SK-N-MC (cell line): ENCODE results near the gene HERC6.

Experiments
- EZH2 ChIP-seq: fragments of 200-600 bp; sonication (generic); IDR thresholded peaks from one replicate; pipeline ENCODE4 v1.6.1; 2017; ENCODE audit warnings: antibody characterized with exemption
- POLR2AphosphoS5 ChIP-seq: IDR thresholded peaks from 2 replicates; pipeline ENCODE4 v1.6.1; 2012; ENCODE audit warnings: mild to moderate bottlenecking, low read depth, low read length, borderline replicate concordance

- TF ChIP-seq POLR2AphosphoS5 (no peak), EZH2 (no peak)
Measured at GRCh38 chr4:88435987-88436693, 57.5 kb downstream of the HERC6 start.
